ENCODE data around the gene TGFBR1.

DNA sequence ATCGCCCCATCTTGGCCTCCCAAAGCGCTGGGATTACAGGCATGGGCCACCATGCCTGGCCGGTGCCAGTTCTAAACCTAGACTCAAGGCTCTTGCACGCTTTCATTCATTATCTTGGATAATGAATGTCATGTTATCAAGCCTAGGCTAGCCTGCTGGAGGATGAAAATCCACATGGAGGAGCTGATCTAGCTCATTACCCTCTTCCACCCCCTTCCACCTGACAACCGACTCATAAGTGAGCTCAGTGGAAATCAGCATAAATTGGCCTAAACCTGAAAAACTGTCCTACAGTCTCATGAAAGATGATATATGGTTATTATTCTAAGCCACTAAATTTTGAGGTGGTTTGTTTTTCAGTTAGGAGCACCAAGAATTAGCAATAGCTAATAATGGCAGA is 3.6 kb upstream of the TGFBR1 start:
- TF ChIP-seq, protein P1, sequence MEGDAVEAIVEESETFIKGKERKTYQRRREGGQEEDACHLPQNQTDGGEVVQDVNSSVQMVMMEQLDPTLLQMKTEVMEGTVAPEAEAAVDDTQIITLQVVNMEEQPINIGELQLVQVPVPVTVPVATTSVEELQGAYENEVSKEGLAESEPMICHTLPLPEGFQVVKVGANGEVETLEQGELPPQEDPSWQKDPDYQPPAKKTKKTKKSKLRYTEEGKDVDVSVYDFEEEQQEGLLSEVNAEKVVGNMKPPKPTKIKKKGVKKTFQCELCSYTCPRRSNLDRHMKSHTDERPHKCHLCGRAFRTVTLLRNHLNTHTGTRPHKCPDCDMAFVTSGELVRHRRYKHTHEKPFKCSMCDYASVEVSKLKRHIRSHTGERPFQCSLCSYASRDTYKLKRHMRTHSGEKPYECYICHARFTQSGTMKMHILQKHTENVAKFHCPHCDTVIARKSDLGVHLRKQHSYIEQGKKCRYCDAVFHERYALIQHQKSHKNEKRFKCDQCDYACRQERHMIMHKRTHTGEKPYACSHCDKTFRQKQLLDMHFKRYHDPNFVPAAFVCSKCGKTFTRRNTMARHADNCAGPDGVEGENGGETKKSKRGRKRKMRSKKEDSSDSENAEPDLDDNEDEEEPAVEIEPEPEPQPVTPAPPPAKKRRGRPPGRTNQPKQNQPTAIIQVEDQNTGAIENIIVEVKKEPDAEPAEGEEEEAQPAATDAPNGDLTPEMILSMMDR (IDR thresholded peaks at IDR 0.05; ENCODE audit: insufficient read depth, low read length, poor library complexity, severe bottlenecking): no peak
- TF ChIP-seq EZH2phosphoT487 (conservative IDR thresholded peaks at IDR 0.05; ENCODE audit: low read length): no peak

All from SU-DHL-6 (cell line).